ENCODE results near the gene FBXO4.

FBXO4 gene

GRCh38 chr5:41924872-41925554 is at the start of gene FBXO4:
Gene FBXO4, plus strand, starts transcription at chr5:41925281. Its CDS starts 29 bp downstream, at chr5:41925310.
- peak; percentile 80 for DNase-seq

DNA sequence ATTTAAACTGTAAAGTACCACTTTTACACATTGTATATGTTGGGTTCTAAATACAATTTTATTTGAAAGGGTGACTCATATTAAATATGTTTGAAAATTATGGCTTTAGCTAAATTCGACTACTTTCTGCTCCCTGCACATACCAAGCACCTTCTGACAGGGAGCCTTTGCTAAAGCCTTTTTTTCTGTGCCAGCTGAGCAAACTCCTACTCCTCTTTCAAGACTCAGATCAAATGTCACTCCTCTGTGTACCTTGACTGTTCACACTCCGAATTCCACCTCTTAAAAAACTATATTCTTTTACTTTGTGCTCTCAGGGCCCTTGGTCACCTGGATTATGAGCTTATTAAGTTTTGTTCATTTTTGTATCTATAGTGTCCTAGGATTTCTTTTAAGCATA is 48.4 kb upstream of the FBXO4 start:
- no peak for DNase-seq

DNA sequence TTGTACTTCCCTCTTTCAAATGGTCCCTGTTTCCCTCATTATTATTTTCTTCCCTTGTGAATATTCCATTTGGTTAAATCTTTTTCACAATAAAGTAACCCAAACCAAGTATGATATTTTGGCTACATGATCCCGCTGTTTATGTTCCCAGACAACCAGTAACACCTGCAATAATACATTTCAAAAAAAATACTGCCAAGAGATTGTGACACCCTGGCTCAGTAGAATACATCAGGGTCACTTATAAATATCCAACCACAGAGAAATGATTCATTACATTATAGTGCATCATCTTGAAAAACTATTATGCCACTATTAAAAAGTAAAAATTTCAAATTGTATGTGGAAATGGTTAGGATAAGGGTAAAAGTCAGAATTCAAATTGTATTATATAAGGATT is 47.7 kb upstream of the FBXO4 start:
- no peak for DNase-seq

DNA sequence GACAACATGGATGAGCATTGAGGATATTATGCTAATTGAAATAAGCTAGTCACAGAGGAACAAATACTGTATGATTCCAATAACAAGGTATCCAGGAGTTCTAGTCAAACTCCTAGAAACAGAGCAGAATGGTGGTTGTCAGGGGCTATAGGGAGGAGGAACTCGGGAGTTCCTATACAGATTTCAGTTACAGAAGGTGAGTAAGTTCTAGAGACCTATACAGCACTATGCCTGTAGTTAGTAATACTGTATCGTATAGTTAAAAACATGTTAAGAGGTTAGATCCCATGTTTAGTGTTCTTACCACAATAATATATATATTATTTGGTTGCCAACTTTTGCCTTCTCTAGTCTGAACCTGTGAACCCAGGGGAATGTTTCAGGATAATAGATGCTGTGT is 46.9 kb upstream of the FBXO4 start:
- DNase-seq: no peak

GRCh38 chr5:41878643-41879478 is 46.2 kb upstream of the FBXO4 start:
- no peak for DNase-seq

DNA sequence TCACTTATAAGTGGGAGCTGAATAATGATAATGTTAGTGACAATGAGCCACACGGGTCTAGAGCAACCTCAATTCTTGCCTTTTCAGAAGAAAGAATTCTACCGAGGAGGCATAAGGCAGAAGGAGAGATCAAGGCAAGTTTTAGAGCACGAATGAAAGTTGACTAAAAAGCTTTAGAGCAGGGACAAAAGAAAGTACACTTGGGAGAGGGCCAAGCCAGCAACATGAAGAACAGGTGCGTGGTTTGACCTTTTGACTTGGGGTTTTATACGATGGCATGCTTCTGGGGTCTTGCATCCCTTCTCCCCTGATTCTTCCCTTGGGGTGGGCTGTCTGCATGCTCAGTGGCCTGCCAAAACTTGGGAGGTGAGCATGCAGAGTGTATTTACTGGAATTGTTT is 42.3 kb upstream of the FBXO4 start:
- no peak for DNase-seq

DNA sequence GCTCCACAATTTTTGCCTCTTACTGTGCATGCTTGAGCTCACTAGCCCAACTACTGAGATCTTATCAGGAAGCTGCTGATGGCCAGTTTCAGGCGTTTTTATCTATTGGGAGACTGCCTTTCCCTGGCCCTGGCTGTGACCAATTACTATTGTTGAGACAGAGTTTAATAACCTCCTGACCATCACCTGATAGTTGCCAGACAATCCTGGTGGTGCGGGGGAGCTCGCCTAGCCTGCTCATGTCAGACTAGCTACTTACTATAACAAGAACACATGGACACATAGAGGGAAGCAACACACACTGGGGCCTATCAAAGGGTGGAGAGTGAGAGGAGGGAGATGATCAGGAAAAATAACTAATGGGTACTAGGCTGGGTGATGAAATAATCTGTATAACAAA is 41.8 kb upstream of the FBXO4 start:
- no peak for DNase-seq

DNA sequence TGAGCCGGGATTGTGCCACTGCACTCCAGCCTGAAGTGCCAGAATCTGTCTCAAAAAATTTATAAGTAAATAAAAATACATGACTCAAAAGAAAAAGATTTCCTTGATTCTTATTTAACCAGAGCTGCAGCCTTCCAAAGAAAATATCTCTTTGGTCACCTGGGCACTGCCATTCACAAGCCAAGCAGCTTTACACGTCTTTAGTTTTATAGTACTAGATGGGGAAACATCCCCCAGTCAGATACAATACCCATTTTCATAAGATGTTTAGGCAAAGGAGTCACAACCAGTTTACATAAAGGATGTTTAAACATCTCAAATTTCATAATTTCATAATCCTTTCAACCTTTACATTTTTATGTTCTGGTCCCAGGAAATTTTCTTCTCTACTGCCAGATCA is 41.1 kb upstream of the FBXO4 start:
- DNase-seq: no peak

- DNase-seq: no peak
These were observed 39.8 kb upstream of the FBXO4 start for GRCh38 chr5:41885286-41885685.

DNA sequence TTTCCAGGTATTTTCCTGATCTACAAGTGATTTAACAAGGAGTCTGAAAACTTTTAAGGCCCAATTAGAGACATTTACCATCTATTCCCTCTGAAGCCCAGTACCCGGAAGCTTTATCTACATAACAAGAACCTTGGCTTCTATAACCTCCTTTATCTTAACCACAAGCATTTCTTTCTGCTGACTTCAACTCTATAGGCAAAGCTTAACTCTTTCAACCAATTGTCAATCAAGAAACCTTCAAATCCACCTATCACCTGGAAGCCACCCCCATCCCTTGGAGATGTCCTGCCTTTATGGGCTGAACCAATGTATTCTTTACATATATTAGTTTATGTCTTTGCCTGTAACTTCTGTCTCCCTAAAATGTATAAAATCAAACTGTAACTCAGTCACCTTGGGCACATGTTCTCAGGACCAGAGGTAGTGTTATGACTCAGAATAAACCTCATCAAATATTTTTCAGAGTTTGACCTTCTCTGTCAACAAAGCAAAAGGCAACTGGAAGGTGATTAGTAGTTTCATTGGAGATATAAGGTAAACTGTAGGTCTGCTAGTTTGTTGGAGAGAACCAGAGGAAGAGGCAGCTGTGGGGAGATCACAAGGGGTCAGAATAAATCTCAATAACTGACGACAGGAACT is 33.9 kb upstream of the FBXO4 start:
- no peak for DNase-seq

GRCh38 chr5:41892031-41892430 is 33.0 kb upstream of the FBXO4 start:
- DNase-seq: no peak

DNA sequence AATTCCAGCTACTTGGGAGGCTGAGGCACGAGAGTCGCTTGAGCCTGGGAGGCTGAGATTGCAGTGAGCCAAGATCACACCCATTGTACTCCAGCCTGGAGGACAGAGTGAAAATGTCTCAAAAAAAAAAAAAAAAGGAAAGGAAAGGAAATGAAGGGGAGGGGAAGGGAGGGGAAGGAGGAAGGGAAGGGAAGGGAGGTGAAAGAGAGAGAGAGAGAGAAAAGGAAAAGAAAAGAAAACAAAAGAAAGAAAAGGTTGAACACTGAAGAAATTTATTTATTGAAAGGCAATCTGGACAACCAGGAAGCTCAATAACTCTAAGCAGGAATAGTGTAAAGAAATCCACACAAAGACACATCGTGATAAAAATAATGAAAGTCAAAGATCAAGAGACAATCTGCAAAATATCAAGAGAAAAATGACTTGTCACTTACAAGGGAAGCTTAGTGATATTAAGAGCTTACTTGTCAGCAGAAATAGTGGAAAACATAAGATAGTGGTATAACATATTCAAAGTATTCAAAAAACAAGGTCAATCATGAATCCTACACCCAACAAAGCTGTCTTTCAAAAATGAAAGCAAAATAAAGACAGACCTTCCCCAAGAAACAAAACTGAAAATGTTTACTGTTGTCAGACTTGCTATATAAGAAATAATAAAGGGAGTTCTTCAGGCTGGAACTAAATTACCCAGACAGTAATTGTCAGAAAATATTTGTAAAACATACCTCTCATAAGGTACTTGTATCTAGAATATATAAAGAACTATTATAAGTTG is 31.8 kb upstream of the FBXO4 start:
- no peak for DNase-seq

GRCh38 chr5:41896230-41896629 is 28.9 kb upstream of the FBXO4 start:
- no peak for DNase-seq

DNA sequence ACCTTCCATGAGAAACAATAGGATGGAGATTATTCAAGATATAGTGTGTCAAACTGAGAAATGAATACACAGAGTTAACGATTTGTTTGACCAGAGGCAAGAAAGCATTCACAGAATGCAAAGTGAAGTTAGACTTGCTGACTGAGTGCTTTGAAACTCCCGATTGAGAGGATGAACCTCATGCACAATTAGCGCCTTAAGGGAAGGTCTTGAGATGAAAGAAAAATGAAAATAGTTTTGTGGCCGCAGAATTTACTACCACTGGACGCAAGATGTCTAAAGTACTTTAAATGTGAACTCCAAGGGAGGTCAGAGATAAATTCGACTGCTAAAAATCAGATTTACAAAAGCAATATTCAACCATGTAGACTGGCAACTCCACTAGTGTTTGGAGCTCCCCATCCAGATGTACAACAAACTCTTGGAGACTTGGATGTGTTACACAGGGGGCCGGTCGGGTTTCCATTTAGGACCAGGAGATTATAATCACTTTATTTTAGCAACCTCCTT is 21.6 kb upstream of the FBXO4 start:
- no peak for DNase-seq

GRCh38 chr5:41903892-41904799 is 20.9 kb upstream of the FBXO4 start, which contains the start of gene RIMOC1:
Gene RIMOC1, plus strand, starts transcription at chr5:41904344. Its CDS starts 24 bp downstream, at chr5:41904368.
- DNase-seq: peak; percentile 100

- DNase-seq: no peak
These were observed 18.9 kb upstream of the FBXO4 start for GRCh38 chr5:41906151-41906550.

DNA sequence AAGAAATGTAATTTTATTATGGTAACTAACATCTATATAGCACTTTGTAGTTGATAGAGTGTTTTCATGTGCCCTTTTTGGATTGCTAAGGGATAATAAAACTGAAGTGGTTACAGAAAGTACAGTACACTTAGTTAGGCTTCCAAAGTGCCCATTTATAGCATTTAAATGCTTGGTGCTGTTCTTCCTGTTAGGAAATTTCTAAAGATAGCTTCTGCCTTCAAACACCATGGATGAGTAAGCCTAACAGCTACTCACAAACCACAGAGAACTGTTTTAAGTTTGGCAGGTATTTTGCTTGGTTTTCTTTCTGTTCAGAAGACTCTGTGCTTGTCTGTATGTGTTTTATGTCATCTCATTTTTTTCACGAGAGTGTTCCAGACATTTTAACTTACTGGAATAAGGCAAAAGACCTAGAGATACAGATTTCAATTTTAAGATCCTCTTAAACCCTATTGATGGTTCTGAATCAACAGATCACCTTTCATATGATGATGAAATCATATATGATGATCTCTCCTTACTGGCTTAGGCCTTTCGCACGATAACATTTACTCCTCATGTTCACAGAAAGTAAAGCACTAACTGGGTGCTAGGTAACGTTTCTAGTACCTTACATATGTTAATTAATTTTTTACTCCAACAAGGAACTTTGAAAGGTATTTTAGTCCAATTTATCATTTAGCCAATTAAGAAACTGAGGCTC is 16.6 kb upstream of the FBXO4 start:
- DNase-seq: peak; percentile 77

- no peak for DNase-seq
These were observed 7.0 kb upstream of the FBXO4 start for GRCh38 chr5:41918105-41918504.

- no peak for DNase-seq
These were observed 3.9 kb upstream of the FBXO4 start for GRCh38 chr5:41921166-41921565.

- peak; percentile 11 for DNase-seq
These were observed 3.2 kb upstream of the FBXO4 start for GRCh38 chr5:41921874-41922273.

DNA sequence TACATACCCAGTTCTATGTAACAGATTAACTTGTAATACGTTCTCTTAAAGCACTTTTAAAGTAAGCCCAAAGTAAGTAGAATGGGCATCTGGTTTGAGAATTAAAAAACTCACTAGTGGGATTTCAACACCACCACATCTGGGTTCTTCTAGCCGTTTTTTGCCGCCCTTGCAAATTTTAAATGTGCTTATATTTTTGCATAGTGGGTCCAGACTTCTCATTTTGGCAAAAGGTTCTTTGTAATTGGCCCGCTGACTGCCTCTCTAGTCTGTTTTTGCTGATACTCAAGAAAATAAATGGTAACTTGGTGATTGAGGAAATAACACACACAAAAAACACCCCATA is 582 bp upstream of the FBXO4 start:
- no peak for DNase-seq
